ENCODE results near the gene PPP1R7. TPM values are rescaled to one million over a fixed set of nuclear protein-coding genes. Genes with fewer than 3 reads are reported as not detected.

PPP1R7 gene, protein sequence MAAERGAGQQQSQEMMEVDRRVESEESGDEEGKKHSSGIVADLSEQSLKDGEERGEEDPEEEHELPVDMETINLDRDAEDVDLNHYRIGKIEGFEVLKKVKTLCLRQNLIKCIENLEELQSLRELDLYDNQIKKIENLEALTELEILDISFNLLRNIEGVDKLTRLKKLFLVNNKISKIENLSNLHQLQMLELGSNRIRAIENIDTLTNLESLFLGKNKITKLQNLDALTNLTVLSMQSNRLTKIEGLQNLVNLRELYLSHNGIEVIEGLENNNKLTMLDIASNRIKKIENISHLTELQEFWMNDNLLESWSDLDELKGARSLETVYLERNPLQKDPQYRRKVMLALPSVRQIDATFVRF
- 56.3 to 73.9 TPM (median 60.0 TPM) in 5 replicates for total RNA-seq (2022; extraction: Qiagen RNA extraction)

DNA sequence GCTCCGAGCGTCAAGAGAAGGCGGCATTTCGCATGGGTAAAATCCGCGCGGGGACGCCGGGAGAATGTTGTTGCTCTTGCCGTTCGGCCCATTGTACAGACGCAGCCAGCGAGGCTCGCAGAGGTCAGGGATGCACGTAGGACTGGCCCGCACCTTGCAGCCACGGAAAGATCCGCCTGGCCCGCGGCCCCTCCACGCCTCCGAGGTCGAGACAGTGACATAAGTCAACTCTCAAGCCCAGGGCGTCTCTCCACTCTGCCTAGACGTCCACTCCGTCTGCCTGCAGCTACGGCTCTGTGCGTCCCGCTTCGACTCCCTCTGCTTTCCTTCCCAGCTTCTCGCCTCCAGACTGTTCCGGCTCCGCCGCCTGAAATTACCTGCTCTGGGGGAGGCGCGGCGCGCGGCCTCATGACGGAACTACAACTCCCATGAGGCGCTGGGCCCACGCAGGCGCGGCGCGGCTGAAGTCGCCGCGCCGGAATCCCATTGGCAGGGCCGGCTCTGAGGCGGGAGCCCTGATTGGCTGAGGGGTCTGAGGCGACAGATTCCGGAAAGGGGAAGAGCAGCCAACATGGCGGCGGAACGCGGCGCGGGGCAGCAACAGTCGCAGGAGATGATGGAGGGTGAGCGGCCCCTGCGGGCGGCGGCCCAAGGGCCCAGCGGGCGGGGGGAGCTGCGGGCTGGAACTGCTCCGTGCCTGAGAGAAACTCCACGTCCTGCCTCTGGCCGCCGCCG is at the start of gene PPP1R7:
TSS of gene PPP1R7 (plus strand) at position 543 of the 735 bp plus-strand sequence. CDS start at position 572, 29 bp downstream.

DNA sequence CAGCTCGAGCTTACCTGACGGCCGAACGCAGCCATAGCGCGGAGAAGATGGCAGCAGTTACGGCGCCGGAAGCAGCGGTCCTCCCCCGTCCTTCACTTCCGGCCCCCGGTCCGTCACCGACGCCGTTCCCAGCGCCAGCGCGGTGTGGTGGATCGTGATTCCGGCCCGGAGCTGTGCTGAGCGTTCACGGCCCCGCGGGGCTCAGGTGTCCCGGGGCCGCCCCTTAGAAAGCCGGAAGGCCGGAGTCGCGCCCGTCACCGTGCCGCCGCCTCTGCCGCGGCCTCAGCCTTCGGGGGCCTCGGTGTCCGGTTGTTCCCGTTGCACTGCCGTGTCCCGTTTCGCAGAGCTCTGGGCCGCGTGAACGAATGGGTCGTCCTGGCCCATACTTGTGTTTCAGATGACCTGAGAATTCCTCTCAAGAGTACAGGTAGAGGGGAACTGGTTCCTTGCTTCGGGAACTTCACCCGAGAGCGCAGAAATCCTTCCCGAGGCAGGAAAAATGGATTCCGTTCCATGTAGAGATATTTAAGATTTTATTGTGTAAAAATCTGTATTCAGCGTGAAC is 47.9 kb upstream of the PPP1R7 start, which contains the start of gene MTERF4:
TSS of gene MTERF4 (minus strand) at position 49 of the 565 bp plus-strand sequence. CDS start at position 35, 14 bp downstream.

DNA sequence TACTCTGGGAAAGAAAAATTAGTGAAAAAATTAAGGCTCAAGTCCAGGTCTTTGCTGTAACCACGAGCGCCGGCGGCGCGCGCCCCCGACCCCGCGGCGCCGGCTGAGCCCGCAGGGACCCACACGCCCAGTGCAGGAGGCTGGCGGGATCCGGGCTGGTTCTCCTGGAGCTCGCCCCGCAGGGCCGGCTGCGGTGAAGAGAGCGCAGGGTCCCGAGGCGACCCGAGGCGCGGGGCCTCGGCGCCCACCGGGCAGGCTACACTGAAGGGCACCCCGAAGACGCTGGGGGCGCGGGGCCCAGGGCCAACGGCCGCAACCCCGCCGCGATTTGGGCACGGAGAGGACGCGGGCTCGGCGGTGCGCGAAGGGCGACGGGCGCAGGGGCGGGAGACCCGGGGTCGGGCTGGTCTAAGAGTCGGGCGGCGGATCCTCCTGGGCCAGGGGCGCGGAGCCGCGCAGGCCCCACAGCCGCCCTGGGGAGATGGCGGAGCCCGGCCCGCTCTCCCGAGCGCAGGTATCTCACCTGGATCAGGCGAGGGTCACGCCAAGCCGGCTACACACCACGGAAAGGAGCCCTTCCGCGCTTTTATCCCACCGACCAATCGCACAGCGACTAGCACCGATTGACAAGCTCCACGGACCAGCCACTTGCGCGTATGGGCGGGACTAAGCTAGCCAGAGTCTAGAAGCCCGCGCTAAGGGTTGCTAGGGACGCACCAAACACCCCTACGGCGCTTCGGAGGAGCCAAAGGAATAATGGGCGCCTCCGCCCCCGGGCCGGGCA is 1.2 kb upstream of the PPP1R7 start, which contains the start of gene PASK:
TSS of gene PASK (minus strand) at position 582 of the 784 bp plus-strand sequence. CDS start 6,440 bp downstream, outside the sequence.

DNA sequence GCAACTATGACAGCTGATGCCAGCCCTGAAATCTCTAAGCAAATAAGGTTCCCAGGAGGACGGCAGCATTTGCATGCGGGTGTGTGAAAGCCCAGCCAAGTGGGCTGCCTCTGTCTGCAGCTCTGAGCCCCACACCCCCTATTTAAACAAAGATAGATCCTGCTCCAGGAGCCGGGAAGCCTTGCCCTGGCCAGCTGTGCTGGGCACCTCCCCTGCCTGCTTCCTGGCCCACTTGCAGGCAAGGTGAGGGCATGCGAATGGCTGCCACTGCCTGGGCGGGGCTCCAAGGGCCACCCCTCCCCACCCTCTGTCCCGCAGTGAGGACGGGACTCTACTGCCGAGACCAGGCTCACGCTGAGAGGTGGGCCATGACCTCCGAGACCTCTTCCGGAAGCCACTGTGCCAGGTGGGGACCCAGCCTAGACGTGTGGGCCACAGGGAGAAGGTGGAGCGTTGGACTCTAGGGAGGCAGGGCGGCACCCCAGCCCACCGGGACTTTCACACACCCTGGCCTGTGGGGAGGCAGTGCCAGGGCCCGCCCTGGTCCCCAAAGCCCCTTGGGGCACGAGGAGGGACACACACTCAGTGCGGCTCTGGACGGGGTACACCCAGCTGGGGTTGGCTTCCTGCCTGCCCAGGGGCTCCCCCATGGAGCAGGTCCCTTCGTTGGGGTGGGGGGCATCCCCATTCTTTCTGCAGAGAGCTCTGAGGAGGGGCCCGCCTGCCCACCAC is 38.3 kb downstream of the PPP1R7 start, which contains the start of gene ANO7:
TSS of gene ANO7 (plus strand) at position 317 of the 732 bp plus-strand sequence. CDS start 1,387 bp downstream, outside the sequence.

Other genes with a start within 250 kb of the PPP1R7 start
- gene CROCC2, start 244.1 kb upstream of the PPP1R7 start, total RNA-seq (2022; extraction: Qiagen RNA extraction): not detected in 5 replicates
- 0.18 to 0.62 TPM (median 0.55 TPM) in 5 replicates for gene SNED1, start 151.8 kb upstream of the PPP1R7 start, total RNA-seq (2022; extraction: Qiagen RNA extraction)
- gene MTERF4, start 48.2 kb upstream of the PPP1R7 start, total RNA-seq (2022; extraction: Qiagen RNA extraction): 22.4 to 30.4 TPM (median 25.2 TPM) in 5 replicates
- 6.5 to 10.6 TPM (median 8.1 TPM) in 5 replicates for gene PASK, start 995 bp upstream of the PPP1R7 start, total RNA-seq (2022; extraction: Qiagen RNA extraction)
- gene ANO7, start 38.2 kb downstream of the PPP1R7 start, total RNA-seq (2022; extraction: Qiagen RNA extraction): 1.5 to 2.6 TPM (median 2.5 TPM) in 5 replicates
- gene HDLBP, start 165.2 kb downstream of the PPP1R7 start, total RNA-seq (2022; extraction: Qiagen RNA extraction): 247 to 269 TPM (median 259 TPM) in 5 replicates
- 238 to 297 TPM (median 262 TPM) in 5 replicates for gene SEPTIN2, start 165.5 kb downstream of the PPP1R7 start, total RNA-seq (2022; extraction: Qiagen RNA extraction)
- gene FARP2, start 205.8 kb downstream of the PPP1R7 start, total RNA-seq (2022; extraction: Qiagen RNA extraction): 23.9 to 32.8 TPM (median 30.8 TPM) in 5 replicates

All from A549 treated with CORT108297 at 1 μM for 4 hours (cell line).